Measurements from ENCODE around the gene ZNF335.
"Not testable (repeated sequence)": the region's sequence is repeated elsewhere in the genome, so short reads cannot be mapped to it uniquely, and the experiment has no call there.

Gene ZNF335

DNA sequence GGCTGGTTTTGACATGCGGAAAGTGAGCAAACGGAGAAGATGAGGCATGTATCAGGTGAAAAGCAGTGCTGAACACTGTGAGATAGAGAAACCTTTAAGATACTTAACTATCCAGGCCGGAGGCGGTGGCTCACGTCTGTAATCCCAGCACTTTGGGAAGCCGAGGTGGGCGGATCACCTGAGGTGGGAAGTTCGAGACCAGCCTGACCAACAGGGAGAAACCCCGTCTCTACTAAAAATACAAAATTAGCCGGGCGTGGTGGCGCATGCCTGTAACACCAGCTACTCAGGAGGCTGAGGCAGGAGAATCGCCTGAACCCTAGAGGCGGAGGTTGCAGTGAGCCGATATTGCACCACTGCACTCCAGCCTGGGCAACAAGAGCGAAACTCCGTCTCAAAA, 40.3 kb downstream of the ZNF335 start:
- not testable (repeated sequence) for H3K36me3 ChIP-seq (ENCODE audit: insufficient read depth, low read length); H3K4me1 ChIP-seq (ENCODE audit: insufficient read depth, low read length)

DNA sequence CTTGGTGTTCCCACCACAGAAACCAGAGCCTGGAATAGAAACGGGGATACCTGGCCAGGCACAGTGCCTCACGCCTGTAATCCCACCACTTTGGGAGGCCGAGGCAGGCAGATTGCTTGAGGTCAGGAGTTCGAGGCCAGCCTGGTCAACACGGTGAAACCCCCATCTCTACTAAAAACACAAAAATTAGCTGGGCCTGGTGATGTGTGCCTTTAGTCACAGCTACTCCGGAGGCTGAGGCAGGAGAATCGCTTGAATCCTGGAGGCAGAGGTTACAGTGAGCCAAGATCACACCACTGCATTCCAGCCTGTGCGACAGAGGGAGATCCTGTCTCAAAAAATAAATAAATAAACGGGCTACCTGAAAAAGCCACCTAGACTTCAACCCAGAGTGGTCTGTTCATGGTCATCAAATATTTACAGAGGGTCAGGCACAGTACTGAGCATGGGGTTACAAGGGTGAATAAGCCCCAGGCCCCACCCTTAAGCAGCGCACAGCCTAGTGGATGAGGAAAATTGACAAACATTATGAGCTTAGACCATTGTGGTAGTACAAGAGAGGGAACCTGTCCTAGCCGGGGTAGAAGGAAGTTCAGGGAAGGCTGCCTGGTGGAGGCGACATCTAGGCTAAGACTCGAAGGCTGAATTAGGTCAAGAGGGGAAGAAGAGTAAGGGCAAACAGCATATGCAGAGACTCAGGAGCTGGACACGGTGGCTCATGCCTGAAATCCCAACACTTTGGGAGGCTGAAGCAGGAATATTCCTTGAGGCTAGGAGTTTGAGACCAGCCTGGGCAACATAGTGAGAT, 44.7 kb downstream of the ZNF335 start:
- Histone ChIP-seq H3K4me1 (ENCODE audit: insufficient read depth, low read length) (no peaks in the 10 kb centered on the region), H3K9me3 (ENCODE audit: control insufficient read depth, insufficient read depth, low read length) (no peaks in the 10 kb centered on the region), H3K36me3 (ENCODE audit: insufficient read depth, low read length) (no peaks in the 10 kb centered on the region), H3K9ac (ENCODE audit: low read depth, low read length) (no peak overlapping the region)

More for the DNA sequence above, 40.3 kb downstream of the ZNF335 start:
- H3K9ac ChIP-seq (ENCODE audit: low read depth, low read length); H3K9me3 ChIP-seq (ENCODE audit: control insufficient read depth, insufficient read depth, low read length): not testable (repeated sequence)

DNA sequence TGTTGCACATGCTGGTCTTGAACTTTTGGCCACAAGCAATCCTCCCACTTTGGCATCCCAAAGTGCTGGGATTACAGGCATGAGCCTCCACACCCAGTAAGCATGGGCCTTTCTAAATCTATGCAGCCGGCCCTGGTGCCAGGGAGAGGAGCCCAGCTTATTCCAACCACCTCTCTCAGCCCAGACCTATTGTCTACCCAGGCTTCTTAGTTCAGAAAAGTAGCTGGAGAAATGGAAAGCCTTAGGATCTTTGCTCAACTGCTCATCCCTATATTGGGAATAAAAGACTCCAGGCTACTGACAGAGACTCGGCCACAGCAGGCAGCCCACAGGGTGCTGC, 45.3 kb downstream of the ZNF335 start:
- Histone ChIP-seq H3K9me3 (ENCODE audit: control insufficient read depth, insufficient read depth, low read length) (no peaks in the 10 kb centered on the region), H3K4me1 (ENCODE audit: insufficient read depth, low read length) (no peaks in the 10 kb centered on the region), H3K36me3 (ENCODE audit: insufficient read depth, low read length) (no peaks in the 10 kb centered on the region), H3K9ac (ENCODE audit: low read depth, low read length) (no peak overlapping the region)

GRCh38 chr20:45925821-45926506, 46.0 kb downstream of the ZNF335 start:
- Histone ChIP-seq H3K4me1 (ENCODE audit: insufficient read depth, low read length) (no peaks in the 10 kb centered on the region), H3K9ac (ENCODE audit: low read depth, low read length) (no peak overlapping the region), H3K9me3 (ENCODE audit: control insufficient read depth, insufficient read depth, low read length) (no peaks in the 10 kb centered on the region), H3K36me3 (ENCODE audit: insufficient read depth, low read length) (no peaks in the 10 kb centered on the region)

DNA sequence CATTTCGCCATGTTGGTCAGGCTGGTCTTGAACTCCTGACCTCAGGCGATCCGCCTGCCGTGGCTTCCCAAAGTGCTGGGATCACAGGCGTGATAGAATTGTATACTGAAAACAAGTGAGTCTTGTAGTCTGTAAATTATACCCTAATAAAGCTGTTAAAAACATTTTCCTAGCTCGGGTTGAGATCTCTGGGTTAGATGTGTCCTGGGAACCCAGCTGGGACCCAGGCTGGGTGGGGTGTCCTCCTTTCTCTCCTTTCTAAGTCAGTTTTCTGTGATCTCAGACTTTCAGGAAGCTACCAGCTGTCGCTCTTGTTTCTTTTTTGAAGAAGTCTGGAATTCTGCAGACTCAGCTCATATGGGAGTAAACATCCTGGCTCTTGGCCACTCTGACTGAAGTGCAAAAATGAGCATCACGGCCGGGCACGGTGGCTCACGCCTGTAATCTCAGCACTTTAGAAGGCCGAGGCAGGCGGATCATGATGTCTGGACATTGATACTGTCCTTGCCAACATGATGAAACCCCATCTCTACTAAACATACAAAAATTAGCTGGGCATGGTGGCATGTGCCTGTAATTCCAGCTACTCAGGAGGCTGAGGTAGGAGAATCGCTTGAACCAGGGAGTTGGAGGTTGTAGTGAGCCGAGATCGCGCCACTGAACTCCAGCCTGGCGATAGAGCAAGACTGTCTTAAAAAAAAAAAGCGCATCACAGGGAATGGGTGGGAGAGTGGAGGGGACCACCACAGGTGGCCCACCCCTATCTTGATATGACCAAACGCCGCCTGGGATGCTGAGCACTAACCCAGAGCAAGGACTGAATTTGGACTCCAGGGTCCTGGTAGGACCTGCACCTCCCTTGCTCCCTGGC, 47.4 kb downstream of the ZNF335 start:
- Histone ChIP-seq H3K4me1 (ENCODE audit: insufficient read depth, low read length) (peaks cover 4% of the 10 kb centered on the region; the same call in 1 of the 2 replicates), H3K9me3 (ENCODE audit: control insufficient read depth, insufficient read depth, low read length) (no peaks in the 10 kb centered on the region), H3K9ac (ENCODE audit: low read depth, low read length) (no peak overlapping the region), H3K36me3 (ENCODE audit: insufficient read depth, low read length) (no peaks in the 10 kb centered on the region)

DNA sequence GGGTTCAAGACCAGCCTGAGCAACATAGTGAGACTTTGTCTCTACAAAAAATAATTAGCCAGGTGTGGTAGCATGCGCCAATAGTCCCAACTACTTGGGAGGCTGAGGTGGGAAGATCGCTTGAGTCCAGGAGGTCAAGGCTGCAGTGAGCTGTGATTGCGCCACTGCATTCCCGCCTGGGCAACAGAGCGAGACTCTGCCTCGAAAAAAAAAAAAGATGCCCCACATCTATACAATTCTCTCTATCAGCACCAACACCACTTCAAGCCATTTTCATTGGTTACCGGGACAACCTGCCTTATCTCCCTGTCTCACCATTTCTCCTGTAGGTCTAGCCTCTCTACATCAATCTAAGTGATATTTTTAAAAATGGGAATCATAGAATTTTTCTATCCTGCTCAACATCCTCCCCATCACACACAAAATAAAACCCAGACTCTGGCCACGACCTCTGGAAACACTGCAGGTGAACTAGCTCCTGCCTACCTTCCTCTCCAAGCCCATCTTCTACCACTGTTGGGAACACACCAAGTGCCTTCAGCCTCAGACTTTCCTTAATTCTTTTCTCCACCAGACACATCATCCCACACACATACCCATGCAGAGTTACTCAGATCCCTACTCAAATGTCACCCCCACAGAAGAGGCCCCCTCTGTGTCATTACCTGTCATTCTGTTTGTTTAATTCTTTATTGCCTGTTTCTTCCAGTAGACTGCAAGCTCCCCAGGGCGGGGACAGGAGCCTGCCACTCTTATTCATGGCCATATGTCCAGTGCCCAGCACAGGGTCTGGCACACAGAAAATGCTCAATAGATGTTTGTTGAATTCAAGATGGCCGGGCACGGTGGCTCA, 50.4 kb downstream of the ZNF335 start:
- Histone ChIP-seq H3K9me3 (ENCODE audit: control insufficient read depth, insufficient read depth, low read length) (no peaks in the 10 kb centered on the region), H3K4me1 (ENCODE audit: insufficient read depth, low read length) (peaks cover 4% of the 10 kb centered on the region; the same call in 1 of the 2 replicates), H3K36me3 (ENCODE audit: insufficient read depth, low read length) (no peaks in the 10 kb centered on the region), H3K9ac (ENCODE audit: low read depth, low read length) (no peak overlapping the region)

GRCh38 chr20:45920462-45921336, 51.3 kb downstream of the ZNF335 start:
- Histone ChIP-seq H3K9ac (ENCODE audit: low read depth, low read length) (no peak overlapping the region), H3K9me3 (ENCODE audit: control insufficient read depth, insufficient read depth, low read length) (no peaks in the 10 kb centered on the region), H3K36me3 (ENCODE audit: insufficient read depth, low read length) (no peaks in the 10 kb centered on the region), H3K4me1 (ENCODE audit: insufficient read depth, low read length) (peaks cover 4% of the 10 kb centered on the region; the same call in 1 of the 2 replicates)

GRCh38 chr20:45919542-45920399, 52.2 kb downstream of the ZNF335 start:
- no peaks in the 10 kb centered on the region for H3K36me3 ChIP-seq (ENCODE audit: insufficient read depth, low read length)
- no peak overlapping the region for H3K9ac ChIP-seq (ENCODE audit: low read depth, low read length)
- peaks cover 4% of the 10 kb centered on the region; the same call in 1 of the 2 replicates for H3K4me1 ChIP-seq (ENCODE audit: insufficient read depth, low read length)
- H3K9me3 ChIP-seq (ENCODE audit: control insufficient read depth, insufficient read depth, low read length) = no peaks in the 10 kb centered on the region

DNA sequence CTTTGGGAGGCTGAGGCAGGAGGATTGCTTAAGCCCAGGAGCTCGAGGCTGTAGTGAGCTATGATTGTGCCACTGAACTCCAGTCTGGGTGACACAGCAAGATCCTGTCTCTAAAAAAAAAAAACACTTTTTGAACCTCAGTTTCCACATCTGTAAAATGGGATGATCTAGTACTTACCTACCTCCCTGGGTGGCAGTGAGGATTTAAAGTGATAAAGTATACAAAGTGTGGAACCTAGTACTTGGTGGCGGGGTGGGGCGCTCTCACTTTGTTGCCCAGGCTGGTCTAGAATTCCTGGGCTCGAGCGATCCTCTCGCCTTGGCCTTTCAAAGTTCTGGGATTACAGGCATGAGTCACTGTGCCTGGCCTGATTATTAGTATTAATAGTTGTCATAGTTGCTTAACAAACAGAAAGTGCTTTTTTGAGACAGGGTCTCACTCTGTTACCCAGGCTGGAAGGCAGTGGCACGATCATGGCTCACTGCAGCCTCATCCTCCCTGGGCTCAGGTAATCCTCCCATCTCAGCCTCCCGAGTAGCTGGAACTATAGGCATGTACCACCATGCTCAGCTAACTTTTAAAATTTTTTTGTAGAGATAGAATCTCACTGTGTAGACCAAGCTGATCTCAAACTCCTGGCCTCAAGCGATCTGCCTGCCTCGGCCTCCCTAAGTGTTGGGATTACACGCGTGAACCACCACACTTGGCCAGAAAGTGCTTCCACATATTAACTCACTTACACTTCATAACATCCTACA, 53.0 kb downstream of the ZNF335 start:
- no peaks in the 10 kb centered on the region for H3K9me3 ChIP-seq (ENCODE audit: control insufficient read depth, insufficient read depth, low read length)
- peaks cover 4% of the 10 kb centered on the region; the same call in 1 of the 2 replicates for H3K4me1 ChIP-seq (ENCODE audit: insufficient read depth, low read length)
- H3K9ac ChIP-seq (ENCODE audit: low read depth, low read length) = no peak overlapping the region
- no peaks in the 10 kb centered on the region for H3K36me3 ChIP-seq (ENCODE audit: insufficient read depth, low read length)

DNA sequence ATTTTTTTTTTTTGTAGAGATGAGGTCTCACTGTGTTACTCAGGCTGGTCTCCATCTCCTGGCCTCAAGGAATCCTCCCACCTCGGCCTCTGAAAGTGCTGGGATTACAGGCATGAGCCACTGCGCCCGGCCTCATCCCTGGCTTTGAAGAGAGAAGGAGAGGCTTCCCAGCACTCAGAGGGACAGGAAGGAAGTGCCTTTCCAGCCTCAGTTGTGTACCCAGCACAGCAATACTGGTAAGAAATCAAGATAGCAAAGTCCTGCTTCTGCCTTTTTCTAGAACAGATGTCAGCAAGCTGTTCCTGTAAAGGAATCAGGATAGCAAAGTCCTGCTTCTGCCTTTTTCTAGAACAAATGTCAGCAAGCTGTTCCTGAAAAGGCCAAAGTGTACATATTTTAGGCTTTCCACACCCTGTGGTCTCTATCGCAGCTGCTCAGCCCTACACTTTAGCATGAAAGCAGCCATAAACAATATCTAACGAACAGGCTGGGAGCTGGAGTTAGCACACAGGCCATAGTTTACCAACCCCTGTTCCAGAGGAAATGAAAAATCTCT, 53.7 kb downstream of the ZNF335 start:
- no peaks in the 10 kb centered on the region for H3K36me3 ChIP-seq (ENCODE audit: insufficient read depth, low read length)
- no peaks in the 10 kb centered on the region for H3K9me3 ChIP-seq (ENCODE audit: control insufficient read depth, insufficient read depth, low read length)
- H3K9ac ChIP-seq (ENCODE audit: low read depth, low read length) = no peak overlapping the region
- peaks cover 4% of the 10 kb centered on the region; the same call in 1 of the 2 replicates for H3K4me1 ChIP-seq (ENCODE audit: insufficient read depth, low read length)

- Histone ChIP-seq H3K9ac (ENCODE audit: low read depth, low read length) (no peak overlapping the region), H3K9me3 (ENCODE audit: control insufficient read depth, insufficient read depth, low read length) (no peaks in the 10 kb centered on the region), H3K4me1 (ENCODE audit: insufficient read depth, low read length) (peaks cover 4% of the 10 kb centered on the region; the same call in 1 of the 2 replicates)
These were observed 54.2 kb downstream of the ZNF335 start for GRCh38 chr20:45917790-45918141.

GRCh38 chr20:45913116-45913515, 58.9 kb downstream of the ZNF335 start:
- Histone ChIP-seq H3K4me1 (ENCODE audit: insufficient read depth, low read length) (no peaks in the 10 kb centered on the region; the same call in 1 of the 2 replicates), H3K9ac (ENCODE audit: low read depth, low read length) (no peak overlapping the region), H3K36me3 (ENCODE audit: insufficient read depth, low read length) (peaks cover 3% of the 10 kb centered on the region), H3K9me3 (ENCODE audit: control insufficient read depth, insufficient read depth, low read length) (no peaks in the 10 kb centered on the region)

More at GRCh38 chr20:45917790-45918141, 54.2 kb downstream of the ZNF335 start:
- H3K36me3 ChIP-seq (ENCODE audit: insufficient read depth, low read length) = no peaks in the 10 kb centered on the region

All from ES-I3 (cell line).